CD14-positive monocyte (primary cell): ENCODE data around the gene DUSP16. TPM values are rescaled to one million over a fixed set of nuclear protein-coding genes. Genes with fewer than 3 reads are reported as not detected.

Experiments
- DNase-seq, 3 donors: peaks; one replicate each; pipeline ENCODE4 v3.0.0-alpha.2; 2011 to 2022
- H2AFZ ChIP-seq: 2 replicates; pipeline ENCODE4 v1.6.0; 2012; ENCODE audit warnings: mild to moderate bottlenecking, low read depth, low read length, inconsistent platforms; ENCODE audit not compliant: insufficient read depth, poor library complexity, severe bottlenecking
- H3K27ac ChIP-seq, 2 donors: 1 replicate in 1 of 2; 2 replicates in 1 of 2; pipeline ENCODE4 v1.5.1; 2012 to 2013; ENCODE audit warnings: low read length in 2 of 2, control low read depth in 1 of 2, inconsistent platforms in 1 of 2, low read depth in 1 of 2, mild to moderate bottlenecking in 1 of 2
- H3K27me3 ChIP-seq, 2 donors: one replicate each; pipeline versions ENCODE4 v1.6.0 to v1.6.1; 2011 to 2013; ENCODE audit warnings: low read length in 2 of 2; ENCODE audit not compliant: control insufficient read depth in 2 of 2, insufficient read depth in 2 of 2
- H3K36me3 ChIP-seq, 2 donors: replicated peaks in 1 of 2; 1 replicate in 1 of 2; 2 replicates in 1 of 2; pipeline versions ENCODE4 v1.5.1 to v1.6.1; 2012 to 2013; ENCODE audit warnings: low read length in 2 of 2, control low read depth in 1 of 2, inconsistent platforms in 1 of 2, mild to moderate bottlenecking in 1 of 2; ENCODE audit not compliant: insufficient read depth in 2 of 2, control insufficient read depth in 1 of 2
- H3K4me1 ChIP-seq, 2 donors: 1 replicate in 1 of 2; 2 replicates in 1 of 2; pipeline versions ENCODE4 v1.5.1 to v1.6.1; 2012 to 2013; ENCODE audit warnings: low read length in 2 of 2, control low read depth in 1 of 2, inconsistent platforms in 1 of 2, mild to moderate bottlenecking in 1 of 2, moderate library complexity in 1 of 2; ENCODE audit not compliant: insufficient read depth in 2 of 2, control insufficient read depth in 1 of 2
- H3K4me2 ChIP-seq: replicated peaks from 2 replicates; pipeline ENCODE3; 2012; ENCODE audit warnings: low read length, moderate library complexity, mild to moderate bottlenecking; ENCODE audit not compliant: poor library complexity, severe bottlenecking; ENCODE audit errors: extremely low read depth
- H3K4me3 ChIP-seq, 3 experiments: fragments of 200-600 bp in 1 of 3; sonication (generic) in 1 of 3; replicated peaks in 1 of 3; 1 replicate in 2 of 3; 2 replicates in 1 of 3; pipeline ENCODE4 v1.5.1; 2011 to 2013; ENCODE audit warnings: low read length in 3 of 3, mild to moderate bottlenecking in 3 of 3, control low read depth in 2 of 3, low read depth in 2 of 3, inconsistent platforms in 1 of 3, moderate library complexity in 1 of 3
- H3K79me2 ChIP-seq: 2 replicates; pipeline ENCODE4 v1.6.0; 2012; ENCODE audit warnings: mild to moderate bottlenecking, control low read depth, inconsistent platforms, low read length, moderate library complexity; ENCODE audit not compliant: insufficient read depth
- H3K9ac ChIP-seq: 2 replicates; pipeline ENCODE4 v1.6.0; 2017; ENCODE audit warnings: low read length, mild to moderate bottlenecking; ENCODE audit not compliant: insufficient read depth, poor library complexity, severe bottlenecking
- H3K9me3 ChIP-seq, 2 donors: replicated peaks in 1 of 2; 1 replicate in 1 of 2; 2 replicates in 1 of 2; pipeline versions ENCODE4 v1.5.1 to v1.6.1; 2012 to 2013; ENCODE audit warnings: low read length in 2 of 2, control low read depth in 1 of 2; ENCODE audit not compliant: control insufficient read depth in 1 of 2, insufficient read depth in 1 of 2
- H4K20me1 ChIP-seq: 2 replicates; pipeline ENCODE4 v1.6.0; 2012; ENCODE audit warnings: mild to moderate bottlenecking, low read length, control low read depth, moderate library complexity; ENCODE audit not compliant: insufficient read depth
- H3K27ac Mint-ChIP-seq, 7 donors: one replicate each; pipeline ENCODE4 v1.8.0; 2020; ENCODE audit warnings: mild to moderate bottlenecking in 7 of 7, mixed read lengths in 7 of 7, moderate library complexity in 6 of 7, inconsistent platforms in 2 of 7
- H3K27me3 Mint-ChIP-seq, 3 donors: one replicate each; pipeline ENCODE4 v1.8.0; 2021 to 2022; ENCODE audit warnings: low read depth in 3 of 3, mild to moderate bottlenecking in 3 of 3, mixed read lengths in 3 of 3, moderate library complexity in 3 of 3, inconsistent platforms in 1 of 3
- H3K36me3 Mint-ChIP-seq, 2 donors: one replicate each; pipeline ENCODE4 v1.8.0; 2020; ENCODE audit warnings: mixed read lengths in 2 of 2, inconsistent platforms in 1 of 2, mild to moderate bottlenecking in 1 of 2
- H3K4me1 Mint-ChIP-seq: one replicate; pipeline ENCODE4 v1.8.0; 2020; ENCODE audit warnings: mild to moderate bottlenecking, mixed read lengths
- H3K4me3 Mint-ChIP-seq, 2 donors: one replicate each; pipeline ENCODE4 v1.8.0; 2020; ENCODE audit warnings: mild to moderate bottlenecking in 2 of 2, mixed read lengths in 2 of 2, moderate library complexity in 1 of 2
- H3K9me3 Mint-ChIP-seq, 7 donors: one replicate each; pipeline ENCODE4 v1.8.0; 2020 to 2022; ENCODE audit warnings: mixed read lengths in 7 of 7, mild to moderate bottlenecking in 6 of 7, moderate library complexity in 6 of 7, inconsistent platforms in 2 of 7
- WGBS: methylation state at CpG from one replicate; pipeline ENCODE4 v1.1.5; 2013; ENCODE audit warnings: missing lambda C conversion rate; ENCODE audit not compliant: insufficient coverage; 5-methylcytosine and 5-hydroxymethylcytosine counted together
- intact Hi-C, 2 donors: fragments of 100-400 bp; cut with micrococcal nuclease; formaldehyde crosslinking; loops; one replicate each; pipeline versions ENCODE4 v1.15.0 to v1.15.1; 2023
- polyA plus RNA-seq, 3 donors: library from polyadenylated mRNA; depleted of rRNA in 1 of 3; unstranded in 2 of 3; stranded (reverse) in 1 of 3; fragments of 300-500 nt in 2 of 3; fragments of >200 nt in 1 of 3; fragmentation: Illumina TruSeq in 2 of 3; gene quantifications; 1 replicate in 2 of 3; 2 replicates in 1 of 3; pipeline ENCODE4 v1.2.3, GENCODE V29; 2012 to 2021
- TF ChIP-seq, protein P1 (sequence below): fragments of 200-600 bp; IDR thresholded peaks from one replicate; pipeline ENCODE4 v1.8.0; 2022; ENCODE audit warnings: antibody characterized with exemption, mild to moderate bottlenecking

Gene DUSP16
- polyA plus RNA-seq, 3 donors, result 0.04 to 0.46 (median 0.27) TPM

DNA sequence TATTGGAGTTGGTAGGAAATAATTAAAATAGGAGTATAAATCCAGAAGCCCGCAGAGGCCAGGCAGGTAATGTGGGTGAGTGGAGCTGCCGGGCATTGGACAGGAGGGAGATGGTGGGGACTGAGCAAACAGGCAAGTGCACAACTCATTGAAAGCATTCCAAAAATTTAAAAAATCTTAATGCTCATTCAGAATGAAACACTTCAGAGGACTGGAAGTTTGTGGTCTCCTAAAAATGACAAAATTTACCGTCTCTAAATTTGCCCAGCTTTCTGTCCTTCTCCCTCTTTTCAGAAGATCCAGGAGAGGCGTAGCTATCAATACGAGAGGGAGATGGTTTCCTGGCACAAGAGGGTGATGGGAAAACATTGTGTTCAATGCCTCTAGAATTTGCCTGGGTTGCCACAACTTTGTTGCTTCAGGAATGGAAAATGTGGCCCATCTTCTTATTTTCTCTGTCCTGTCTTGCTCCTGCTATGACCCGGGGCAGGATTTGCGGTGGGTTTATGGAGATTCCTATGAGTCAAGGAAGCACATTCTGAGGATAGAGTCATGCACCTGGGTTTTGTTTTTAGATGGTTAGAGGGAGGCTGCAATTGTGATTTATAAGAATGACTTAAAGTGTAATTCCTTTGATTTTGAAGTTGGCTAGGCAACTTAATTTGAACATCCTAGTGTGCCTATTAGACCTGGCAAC, 133.6 kb downstream of the DUSP16 start:
- H3K79me2 ChIP-seq, result no peaks in the 10 kb centered on the region
- Mint-ChIP-seq H3K4me3 (no peak overlapping the region), H3K27ac (peak overlapping the region in 1 of 7 donors; percentile 30), H3K9me3 (peaks cover 3 to 9% (median 5%) of the 10 kb centered on the region in 7 donors), H3K4me1 (no peaks in the 10 kb centered on the region), H3K27me3 (no peaks in the 10 kb centered on the region), H3K36me3 (peaks cover 6 to 8% of the 10 kb centered on the region in 2 donors)
- H3K27me3 ChIP-seq, result no peaks in the 10 kb centered on the region
- TF ChIP-seq, protein P1, sequence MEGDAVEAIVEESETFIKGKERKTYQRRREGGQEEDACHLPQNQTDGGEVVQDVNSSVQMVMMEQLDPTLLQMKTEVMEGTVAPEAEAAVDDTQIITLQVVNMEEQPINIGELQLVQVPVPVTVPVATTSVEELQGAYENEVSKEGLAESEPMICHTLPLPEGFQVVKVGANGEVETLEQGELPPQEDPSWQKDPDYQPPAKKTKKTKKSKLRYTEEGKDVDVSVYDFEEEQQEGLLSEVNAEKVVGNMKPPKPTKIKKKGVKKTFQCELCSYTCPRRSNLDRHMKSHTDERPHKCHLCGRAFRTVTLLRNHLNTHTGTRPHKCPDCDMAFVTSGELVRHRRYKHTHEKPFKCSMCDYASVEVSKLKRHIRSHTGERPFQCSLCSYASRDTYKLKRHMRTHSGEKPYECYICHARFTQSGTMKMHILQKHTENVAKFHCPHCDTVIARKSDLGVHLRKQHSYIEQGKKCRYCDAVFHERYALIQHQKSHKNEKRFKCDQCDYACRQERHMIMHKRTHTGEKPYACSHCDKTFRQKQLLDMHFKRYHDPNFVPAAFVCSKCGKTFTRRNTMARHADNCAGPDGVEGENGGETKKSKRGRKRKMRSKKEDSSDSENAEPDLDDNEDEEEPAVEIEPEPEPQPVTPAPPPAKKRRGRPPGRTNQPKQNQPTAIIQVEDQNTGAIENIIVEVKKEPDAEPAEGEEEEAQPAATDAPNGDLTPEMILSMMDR, result no peak
- WGBS, result 100% methylated on average over 3 of the region's 7 CpGs
- H3K9me3 ChIP-seq, result peaks cover 0 to 6% of the 10 kb centered on the region in 2 donors
- H3K9ac ChIP-seq, result no peak overlapping the region
- no peaks in the 10 kb centered on the region for H3K36me3 ChIP-seq
- no peak overlapping the region for H3K27ac ChIP-seq
- H3K4me1 ChIP-seq, result no peaks in the 10 kb centered on the region
- H3K4me2 ChIP-seq, result no peak overlapping the region
- H2AFZ ChIP-seq, result no peak overlapping the region
- intact Hi-C loops, result no loop called here
- no peaks in the 10 kb centered on the region for H4K20me1 ChIP-seq
- no peak overlapping the region for H3K4me3 ChIP-seq
- DNase-seq, result no peak

DNA sequence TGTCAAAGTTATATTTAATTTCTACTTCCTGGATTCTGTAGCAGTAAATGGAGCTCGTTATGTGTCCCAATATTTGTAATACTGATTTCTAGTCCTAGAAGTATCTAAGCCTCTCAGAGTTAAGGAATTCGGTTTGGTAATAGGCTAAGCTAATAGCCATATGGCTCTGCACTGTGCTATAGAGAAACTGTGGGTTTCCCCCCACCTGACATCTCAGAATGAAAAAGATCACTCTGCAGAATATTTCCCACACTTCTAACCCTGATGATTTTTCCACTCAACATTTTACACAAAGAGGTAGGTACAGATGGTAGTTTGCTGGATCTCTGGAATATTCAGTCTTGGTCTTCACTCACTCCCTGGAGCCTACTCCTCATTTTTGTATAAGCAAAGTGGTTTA, 134.6 kb downstream of the DUSP16 start:
- Histone ChIP-seq H3K79me2 (no peaks in the 10 kb centered on the region), H3K27me3 (no peaks in the 10 kb centered on the region), H3K36me3 (no peaks in the 10 kb centered on the region), H3K9ac (no peak overlapping the region), H3K9me3 (peaks cover 8 to 16% of the 10 kb centered on the region in 2 donors), H3K27ac (no peak overlapping the region), H3K4me3 (no peak overlapping the region), H2AFZ (no peak overlapping the region), H4K20me1 (no peaks in the 10 kb centered on the region), H3K4me2 (no peak overlapping the region), H3K4me1 (no peaks in the 10 kb centered on the region)
- H3K4me3 Mint-ChIP-seq, result no peak overlapping the region
- H3K27ac Mint-ChIP-seq, result no peak overlapping the region
- no peak for DNase-seq
- TF ChIP-seq, protein P1, result no peak
- no peaks in the 10 kb centered on the region for H3K4me1 Mint-ChIP-seq
- WGBS, result no CpG with 5 or more reads among the region's 2 CpGs
- peaks cover 12% of the 10 kb centered on the region in 2 donors for H3K36me3 Mint-ChIP-seq
- H3K27me3 Mint-ChIP-seq, result no peaks in the 10 kb centered on the region
- peaks cover 10 to 20% (median 15%) of the 10 kb centered on the region in 7 donors for H3K9me3 Mint-ChIP-seq
- intact Hi-C loops, result no loop called here
